Suprapubic skin (tissue), 3 donors: ENCODE results near the gene ORC2.

Source experiments
- POLR2A ChIP-seq, 2 donors: fragments of 450-650 bp; IDR thresholded peaks; one replicate each; pipeline ENCODE4 v1.6.1; 2017; ENCODE audit warnings: antibody characterized with exemption in 2 of 2, mild to moderate bottlenecking in 2 of 2, moderate library complexity in 2 of 2
- TF ChIP-seq, protein P1 (sequence below), 2 donors: fragments of 200-600 bp in 1 of 2; fragments of 450-650 bp in 1 of 2; sonication (generic) in 1 of 2; IDR thresholded peaks; one replicate each; pipeline ENCODE4 v1.5.1; 2016 to 2019; ENCODE audit warnings: antibody characterized with exemption in 2 of 2, mild to moderate bottlenecking in 1 of 2, moderate library complexity in 1 of 2

DNA sequence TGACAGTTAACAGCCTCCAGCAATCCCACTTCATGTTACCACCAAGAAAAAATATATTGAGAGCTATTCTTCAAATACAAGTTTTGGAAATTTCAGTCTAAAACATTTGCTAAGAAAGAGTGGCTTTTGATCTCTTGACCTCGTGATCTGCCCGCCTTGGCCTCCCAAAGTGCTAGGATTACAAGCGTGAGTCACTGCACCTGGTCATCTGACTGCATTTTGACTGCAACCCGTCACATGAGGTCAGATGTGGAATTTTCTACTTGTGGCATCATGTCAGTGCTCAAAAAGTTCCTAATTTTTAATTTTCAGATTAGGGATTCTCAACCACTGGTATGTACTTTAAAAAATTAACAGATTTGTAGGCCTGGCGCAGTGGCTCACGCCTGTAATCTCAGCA is 89.9 kb downstream of the ORC2 start:
- TF ChIP-seq POLR2A (IDR thresholded peaks at IDR 0.05): no peak
- TF ChIP-seq, protein P1, sequence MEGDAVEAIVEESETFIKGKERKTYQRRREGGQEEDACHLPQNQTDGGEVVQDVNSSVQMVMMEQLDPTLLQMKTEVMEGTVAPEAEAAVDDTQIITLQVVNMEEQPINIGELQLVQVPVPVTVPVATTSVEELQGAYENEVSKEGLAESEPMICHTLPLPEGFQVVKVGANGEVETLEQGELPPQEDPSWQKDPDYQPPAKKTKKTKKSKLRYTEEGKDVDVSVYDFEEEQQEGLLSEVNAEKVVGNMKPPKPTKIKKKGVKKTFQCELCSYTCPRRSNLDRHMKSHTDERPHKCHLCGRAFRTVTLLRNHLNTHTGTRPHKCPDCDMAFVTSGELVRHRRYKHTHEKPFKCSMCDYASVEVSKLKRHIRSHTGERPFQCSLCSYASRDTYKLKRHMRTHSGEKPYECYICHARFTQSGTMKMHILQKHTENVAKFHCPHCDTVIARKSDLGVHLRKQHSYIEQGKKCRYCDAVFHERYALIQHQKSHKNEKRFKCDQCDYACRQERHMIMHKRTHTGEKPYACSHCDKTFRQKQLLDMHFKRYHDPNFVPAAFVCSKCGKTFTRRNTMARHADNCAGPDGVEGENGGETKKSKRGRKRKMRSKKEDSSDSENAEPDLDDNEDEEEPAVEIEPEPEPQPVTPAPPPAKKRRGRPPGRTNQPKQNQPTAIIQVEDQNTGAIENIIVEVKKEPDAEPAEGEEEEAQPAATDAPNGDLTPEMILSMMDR (IDR thresholded peaks at IDR 0.05): no peak
